CD4-positive, alpha-beta memory T cell (primary cell): ENCODE measurements around the gene SERHL2. TPM values are rescaled to one million over a fixed set of nuclear protein-coding genes. Genes with fewer than 3 reads are reported as not detected.

ENCODE experiments used
- polyA plus RNA-seq, 2 donors: library from polyadenylated mRNA; unstranded; fragments of 300-500 nt; fragmentation: Illumina TruSeq; gene quantifications; one replicate each; pipeline ENCODE4 v1.2.3, GENCODE V29; 2021
- total RNA-seq, 2 experiments: library from RNA; stranded (reverse); gene quantifications; one replicate each; pipeline ENCODE4 v1.2.3, GENCODE V29; 2021

SERHL2 gene
- total and polyA plus RNA-seq, 4 experiments from 2014 or later, result 0.26 to 0.81 (median 0.36) TPM; not detected in 1

Other genes with a start within 250 kb of the SERHL2 start
- under 1 TPM; 0.29 to 0.55 TPM for gene NFAM1, start 121.6 kb upstream of the SERHL2 start, total RNA-seq
- under 1 TPM in 1 of 2 donors, not detected in 1; 0.05 TPM for gene NFAM1, start 121.6 kb upstream of the SERHL2 start, polyA plus RNA-seq
- gene RRP7A, start 34.2 kb upstream of the SERHL2 start, total RNA-seq, result 100 to 1,000 TPM in 1 of 2 experiments, 10 to 100 TPM in 1; 98.1 to 104 TPM
- gene RRP7A, start 34.2 kb upstream of the SERHL2 start, polyA plus RNA-seq, result 10 to 100 TPM; 56.9 to 57.6 TPM
- 10 to 100 TPM; 80.6 to 82.3 TPM for gene POLDIP3, start 60.9 kb downstream of the SERHL2 start, total RNA-seq
- gene POLDIP3, start 60.9 kb downstream of the SERHL2 start, polyA plus RNA-seq, result 10 to 100 TPM; 66.1 to 74.9 TPM
- gene ATP5MGL, start 86.6 kb downstream of the SERHL2 start, total RNA-seq, result 1 to 10 TPM; 1.9 to 2.1 TPM
- gene ATP5MGL, start 86.6 kb downstream of the SERHL2 start, polyA plus RNA-seq, result under 1 TPM in 1 of 2 donors, not detected in 1; 0.78 TPM
- 10 to 100 TPM; 42.7 to 43.2 TPM for gene CYB5R3, start 95.4 kb downstream of the SERHL2 start, total RNA-seq
- gene CYB5R3, start 95.4 kb downstream of the SERHL2 start, polyA plus RNA-seq, result 10 to 100 TPM; 46.4 to 91.1 TPM
- gene A4GALT, start 166.9 kb downstream of the SERHL2 start, total RNA-seq, result under 1 TPM in 1 of 2 experiments, not detected in 1; 0.15 TPM
- not detected for gene A4GALT, start 166.9 kb downstream of the SERHL2 start, polyA plus RNA-seq